Measurements from ENCODE around the gene ANAPC2.

The ANAPC2 gene

GRCh38 chr9:137160716-137161557 lies 27.4 kb downstream of the ANAPC2 start:
- no peak for DNase-seq

- no peak for DNase-seq
Measured at GRCh38 chr9:137160054-137160425, 28.3 kb downstream of the ANAPC2 start.

- no peak for DNase-seq
Measured at GRCh38 chr9:137159105-137160053, 29.0 kb downstream of the ANAPC2 start.

GRCh38 chr9:137158625-137159024 lies 29.7 kb downstream of the ANAPC2 start:
- DNase-seq, result no peak

GRCh38 chr9:137157618-137158415 lies 30.5 kb downstream of the ANAPC2 start:
- DNase-seq, result no peak

GRCh38 chr9:137156567-137157375 lies 31.6 kb downstream of the ANAPC2 start:
- DNase-seq, result no peak

GRCh38 chr9:137152844-137153405 lies 35.4 kb downstream of the ANAPC2 start:
- DNase-seq, result no peak

- DNase-seq, result no peak
Measured at GRCh38 chr9:137150617-137151457, 37.5 kb downstream of the ANAPC2 start.

GRCh38 chr9:137149942-137150616 lies 38.3 kb downstream of the ANAPC2 start:
- DNase-seq, result no peak

GRCh38 chr9:137149363-137149762 lies 39.0 kb downstream of the ANAPC2 start:
- DNase-seq, result no peak

GRCh38 chr9:137148661-137149060 lies 39.7 kb downstream of the ANAPC2 start:
- no peak for DNase-seq

- DNase-seq, result no peak
Measured at GRCh38 chr9:137148242-137148641, 40.1 kb downstream of the ANAPC2 start.

- no peak for DNase-seq
Measured at GRCh38 chr9:137147793-137148160, 40.6 kb downstream of the ANAPC2 start.

GRCh38 chr9:137147091-137147792 lies 41.1 kb downstream of the ANAPC2 start:
- no peak for DNase-seq

GRCh38 chr9:137146527-137146918 lies 41.8 kb downstream of the ANAPC2 start:
- no peak for DNase-seq

- no peak for DNase-seq
Measured at GRCh38 chr9:137145731-137146526, 42.4 kb downstream of the ANAPC2 start.

- no peak for DNase-seq
Measured at GRCh38 chr9:137143459-137143858, 44.9 kb downstream of the ANAPC2 start.
